HG02763 (cell line): ENCODE measurements around the gene BCL2L1.

Experiments used
- ATAC-seq: cut with Tn5 transposase; IDR thresholded peaks from one replicate; pipeline ENCODE4 v1.9.1; 2021; ENCODE audit warnings: mild to moderate bottlenecking, moderate library complexity; ENCODE audit not compliant: unreplicated experiment

The BCL2L1 gene

GRCh38 chr20:31731321-31731717 is 8.7 kb upstream of the BCL2L1 start:
- no peak for ATAC-seq

GRCh38 chr20:31723319-31724078 is 831 bp upstream of the BCL2L1 start:
- ATAC-seq: peak; percentile 84

- ATAC-seq: no peak
Observed at GRCh38 chr20:31723069-31723318, 326 bp upstream of the BCL2L1 start.

GRCh38 chr20:31721408-31722256 is 1.0 kb downstream of the BCL2L1 start:
- ATAC-seq: no peak

- no peak for ATAC-seq
Observed at GRCh38 chr20:31720486-31721407, 1.9 kb downstream of the BCL2L1 start.

- ATAC-seq: no peak
Observed at GRCh38 chr20:31719644-31720485, 2.8 kb downstream of the BCL2L1 start.

GRCh38 chr20:31718952-31719643 is 3.6 kb downstream of the BCL2L1 start:
- no peak for ATAC-seq

GRCh38 chr20:31717478-31718201 is 5.0 kb downstream of the BCL2L1 start:
- ATAC-seq: peak; percentile 45

- no peak for ATAC-seq
Observed at GRCh38 chr20:31716818-31717477, 5.7 kb downstream of the BCL2L1 start.

- no peak for ATAC-seq
Observed at GRCh38 chr20:31716351-31716750, 6.3 kb downstream of the BCL2L1 start.

GRCh38 chr20:31715766-31716165 is 6.9 kb downstream of the BCL2L1 start:
- no peak for ATAC-seq

- ATAC-seq: no peak
Observed at GRCh38 chr20:31713312-31714273, 9.1 kb downstream of the BCL2L1 start.

GRCh38 chr20:31712564-31713311 is 9.9 kb downstream of the BCL2L1 start:
- no peak for ATAC-seq

- ATAC-seq: no peak
Observed at GRCh38 chr20:31712112-31712553, 10.5 kb downstream of the BCL2L1 start.

- ATAC-seq: no peak
Observed at GRCh38 chr20:31711179-31712111, 11.2 kb downstream of the BCL2L1 start.
